HepG2 (cell line): ENCODE data around the gene OXLD1. TPM values are rescaled to one million over a fixed set of nuclear protein-coding genes. Genes with fewer than 3 reads are reported as not detected.

Experiments
- CC2D1A ChIP-seq: sonication (generic); formaldehyde crosslinking; IDR thresholded peaks from 2 replicates; pipeline ENCODE4 v1.8.1; 2023; ENCODE audit warnings: mild to moderate bottlenecking, missing genetic modification reagents
- FLYWCH1 ChIP-seq: sonication (generic); formaldehyde crosslinking; IDR thresholded peaks from 2 replicates; pipeline ENCODE4 v1.8.1; 2023; ENCODE audit warnings: mild to moderate bottlenecking, missing genetic modification reagents
- FOXM1 ChIP-seq: sonication (generic); formaldehyde crosslinking; IDR thresholded peaks from 2 replicates; pipeline ENCODE4 v1.5.0; 2020; ENCODE audit warnings: missing genetic modification reagents
- KLF16 ChIP-seq, 2 experiments: sonication (generic) in 1 of 2; formaldehyde crosslinking in 1 of 2; IDR thresholded peaks; 2 replicates each; pipeline versions ENCODE4 v1.6.1 to v1.8.0; 2016 to 2023; ENCODE audit warnings: missing genetic modification reagents in 2 of 2, missing compliant biosample characterization in 1 of 2
- MAFF ChIP-seq: IDR thresholded peaks from 2 replicates; pipeline ENCODE4 v1.6.1; 2011; ENCODE audit warnings: low read depth, low read length, improper control_type of control experiment
- MIXL1 ChIP-seq: IDR thresholded peaks from 2 replicates; pipeline ENCODE4 v1.6.1; 2016
- PATZ1 ChIP-seq: sonication (generic); formaldehyde crosslinking; IDR thresholded peaks from 2 replicates; pipeline ENCODE4 v1.4.0; 2020; ENCODE audit warnings: missing genetic modification reagents
- REPIN1 ChIP-seq: sonication (generic); formaldehyde crosslinking; IDR thresholded peaks from 2 replicates; pipeline ENCODE4 v1.8.0; 2022; ENCODE audit warnings: missing genetic modification reagents, low read depth, mild to moderate bottlenecking, borderline replicate concordance
- SP5 ChIP-seq: IDR thresholded peaks from 2 replicates; pipeline ENCODE4 v1.6.1; 2016; ENCODE audit warnings: low read depth, borderline replicate concordance
- ZFP82 ChIP-seq: sonication (generic); formaldehyde crosslinking; IDR thresholded peaks from 2 replicates; pipeline ENCODE4 v1.5.1; 2020; ENCODE audit warnings: mild to moderate bottlenecking, missing genetic modification reagents, borderline replicate concordance
- ZFY ChIP-seq: sonication (generic); formaldehyde crosslinking; IDR thresholded peaks from 2 replicates; pipeline ENCODE4 v1.4.0; 2020; ENCODE audit warnings: missing genetic modification reagents
- ZMAT3 ChIP-seq: sonication (generic); formaldehyde crosslinking; conservative IDR thresholded peaks from 2 replicates; pipeline ENCODE4 v1.7.0; 2021; ENCODE audit warnings: missing genetic modification reagents
- ZNF335 ChIP-seq: sonication (generic); formaldehyde crosslinking; IDR thresholded peaks from 2 replicates; pipeline ENCODE4 v1.4.0; 2020; ENCODE audit warnings: missing genetic modification reagents
- ZNF484 ChIP-seq: sonication (generic); formaldehyde crosslinking; IDR thresholded peaks from 2 replicates; pipeline ENCODE4 v1.5.1; 2020; ENCODE audit warnings: mild to moderate bottlenecking, low read depth, missing genetic modification reagents, borderline replicate concordance
- ZNF576 ChIP-seq: sonication (generic); formaldehyde crosslinking; IDR thresholded peaks from 2 replicates; pipeline ENCODE4 v1.4.0; 2020; ENCODE audit warnings: mild to moderate bottlenecking, missing genetic modification reagents
- polyA plus RNA-seq, 8 experiments: library from polyadenylated mRNA; depleted of rRNA in 3 of 8; stranded (reverse) in 7 of 8; unstranded in 1 of 8; fragments of >200 nt; fragmentation: Illumina TruSeq in 4 of 8; extraction: Trizol in 4 of 8; gene quantifications; 2 replicates each; pipeline versions ENCODE4 v1.2.1 to v1.2.3, GENCODE V29; 2011 to 2016; ENCODE audit warnings: low read depth in 4 of 8, missing spikeins in 1 of 8, mixed read lengths in 1 of 8; ENCODE audit not compliant: insufficient read depth in 1 of 8
- total RNA-seq, 5 experiments: library from RNA; depleted of rRNA; stranded (reverse); fragments of >200 nt; fragmentation: Illumina TruSeq; extraction: Trizol; gene quantifications; 2 replicates each; pipeline ENCODE4 v1.2.3, GENCODE V29; 2016; ENCODE audit warnings: low read depth in 1 of 5
- TF ChIP-seq, protein P1 (sequence below): sonication (generic); formaldehyde crosslinking; conservative IDR thresholded peaks from 2 replicates; pipeline ENCODE4 v1.4.0; 2020; ENCODE audit warnings: missing genetic modification reagents
- TF ChIP-seq, protein P2 (sequence below): sonication (generic); formaldehyde crosslinking; IDR thresholded peaks from 2 replicates; pipeline ENCODE4 v1.9.0; 2022; ENCODE audit warnings: missing genetic modification reagents, mild to moderate bottlenecking, borderline replicate concordance
- TF ChIP-seq, protein P3 (sequence below): sonication (generic); formaldehyde crosslinking; IDR thresholded peaks from 2 replicates; pipeline ENCODE4 v1.8.0; 2022; ENCODE audit warnings: mild to moderate bottlenecking, missing genetic modification reagents; ENCODE audit not compliant: insufficient replicate concordance

The OXLD1 gene
- total and polyA plus RNA-seq, 2 of the 13 experiments (the other 11 are each of a cell fraction or from before 2014, with no cell fraction given), result 27.1 to 37.5 TPM

DNA sequence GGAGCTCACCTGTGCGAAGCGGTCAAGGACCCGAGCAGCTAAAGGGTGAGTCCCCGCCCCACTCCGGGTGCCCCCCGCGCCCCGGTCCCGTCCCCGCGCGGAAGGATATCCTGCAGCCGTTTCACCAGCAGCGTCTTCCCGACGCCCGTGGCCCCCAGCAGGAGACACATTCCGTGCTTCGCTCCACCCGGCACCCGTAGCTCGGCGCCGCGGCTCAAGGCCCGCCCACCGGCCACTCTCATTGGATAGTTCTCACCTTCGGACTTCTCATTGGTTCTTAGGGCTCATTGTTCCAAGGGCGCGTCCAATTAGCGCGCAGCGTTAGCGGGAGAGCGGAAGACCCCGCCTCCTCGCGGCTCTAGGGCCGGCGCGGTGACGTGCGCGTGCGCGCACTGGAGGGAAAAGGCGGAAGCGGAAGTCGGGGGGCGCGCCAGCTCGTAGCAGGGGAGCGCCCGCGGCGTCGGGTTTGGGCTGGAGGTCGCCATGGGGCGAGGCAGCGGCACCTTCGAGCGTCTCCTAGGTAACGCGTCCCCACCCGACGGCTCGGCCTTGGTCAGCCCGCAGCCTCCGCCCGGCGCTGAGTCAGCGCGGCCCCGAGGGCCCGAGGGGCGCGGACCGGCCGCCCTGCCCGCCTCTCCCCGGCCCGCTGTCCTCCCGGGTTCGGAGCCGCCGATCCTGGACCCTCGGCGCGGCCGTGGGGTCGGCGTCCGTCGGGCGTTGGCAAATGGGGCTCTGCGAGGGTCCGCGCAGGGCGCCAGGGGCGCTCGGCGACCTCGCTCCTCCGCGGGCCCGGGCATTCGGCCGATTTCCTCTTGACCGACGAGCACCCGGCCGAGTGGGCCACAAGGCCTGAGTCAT lies 17.4 kb upstream of the OXLD1 start, which contains the start of the genes ARL16 and HGS (continued):
- TF ChIP-seq ZFP82, result peak; percentile 86; the same call in 1 of the 2 replicates
- TF ChIP-seq, protein P1, sequence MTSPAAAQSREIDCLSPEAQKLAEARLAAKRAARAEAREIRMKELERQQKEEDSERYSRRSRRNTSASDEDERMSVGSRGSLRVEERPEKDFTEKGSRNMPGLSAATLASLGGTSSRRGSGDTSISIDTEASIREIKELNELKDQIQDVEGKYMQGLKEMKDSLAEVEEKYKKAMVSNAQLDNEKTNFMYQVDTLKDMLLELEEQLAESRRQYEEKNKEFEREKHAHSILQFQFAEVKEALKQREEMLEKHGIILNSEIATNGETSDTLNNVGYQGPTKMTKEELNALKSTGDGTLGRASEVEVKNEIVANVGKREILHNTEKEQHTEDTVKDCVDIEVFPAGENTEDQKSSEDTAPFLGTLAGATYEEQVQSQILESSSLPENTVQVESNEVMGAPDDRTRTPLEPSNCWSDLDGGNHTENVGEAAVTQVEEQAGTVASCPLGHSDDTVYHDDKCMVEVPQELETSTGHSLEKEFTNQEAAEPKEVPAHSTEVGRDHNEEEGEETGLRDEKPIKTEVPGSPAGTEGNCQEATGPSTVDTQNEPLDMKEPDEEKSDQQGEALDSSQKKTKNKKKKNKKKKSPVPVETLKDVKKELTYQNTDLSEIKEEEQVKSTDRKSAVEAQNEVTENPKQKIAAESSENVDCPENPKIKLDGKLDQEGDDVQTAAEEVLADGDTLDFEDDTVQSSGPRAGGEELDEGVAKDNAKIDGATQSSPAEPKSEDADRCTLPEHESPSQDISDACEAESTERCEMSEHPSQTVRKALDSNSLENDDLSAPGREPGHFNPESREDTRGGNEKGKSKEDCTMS, result no peak
- no peak for TF ChIP-seq ZNF576
- no peak for TF ChIP-seq ZMAT3 (CRISPR knock-in tag)
- peak; percentile 17; the same call in 1 of the 2 replicates for TF ChIP-seq SP5
- peak; percentile 66 for TF ChIP-seq ZFY
- no peak for TF ChIP-seq MAFF
- TF ChIP-seq, protein P2, sequence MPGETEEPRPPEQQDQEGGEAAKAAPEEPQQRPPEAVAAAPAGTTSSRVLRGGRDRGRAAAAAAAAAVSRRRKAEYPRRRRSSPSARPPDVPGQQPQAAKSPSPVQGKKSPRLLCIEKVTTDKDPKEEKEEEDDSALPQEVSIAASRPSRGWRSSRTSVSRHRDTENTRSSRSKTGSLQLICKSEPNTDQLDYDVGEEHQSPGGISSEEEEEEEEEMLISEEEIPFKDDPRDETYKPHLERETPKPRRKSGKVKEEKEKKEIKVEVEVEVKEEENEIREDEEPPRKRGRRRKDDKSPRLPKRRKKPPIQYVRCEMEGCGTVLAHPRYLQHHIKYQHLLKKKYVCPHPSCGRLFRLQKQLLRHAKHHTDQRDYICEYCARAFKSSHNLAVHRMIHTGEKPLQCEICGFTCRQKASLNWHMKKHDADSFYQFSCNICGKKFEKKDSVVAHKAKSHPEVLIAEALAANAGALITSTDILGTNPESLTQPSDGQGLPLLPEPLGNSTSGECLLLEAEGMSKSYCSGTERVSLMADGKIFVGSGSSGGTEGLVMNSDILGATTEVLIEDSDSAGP (CRISPR knock-in tag), result peak; percentile 86; the same call in 1 of the 2 replicates
- TF ChIP-seq, protein P3, sequence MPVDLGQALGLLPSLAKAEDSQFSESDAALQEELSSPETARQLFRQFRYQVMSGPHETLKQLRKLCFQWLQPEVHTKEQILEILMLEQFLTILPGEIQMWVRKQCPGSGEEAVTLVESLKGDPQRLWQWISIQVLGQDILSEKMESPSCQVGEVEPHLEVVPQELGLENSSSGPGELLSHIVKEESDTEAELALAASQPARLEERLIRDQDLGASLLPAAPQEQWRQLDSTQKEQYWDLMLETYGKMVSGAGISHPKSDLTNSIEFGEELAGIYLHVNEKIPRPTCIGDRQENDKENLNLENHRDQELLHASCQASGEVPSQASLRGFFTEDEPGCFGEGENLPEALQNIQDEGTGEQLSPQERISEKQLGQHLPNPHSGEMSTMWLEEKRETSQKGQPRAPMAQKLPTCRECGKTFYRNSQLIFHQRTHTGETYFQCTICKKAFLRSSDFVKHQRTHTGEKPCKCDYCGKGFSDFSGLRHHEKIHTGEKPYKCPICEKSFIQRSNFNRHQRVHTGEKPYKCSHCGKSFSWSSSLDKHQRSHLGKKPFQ (CRISPR knock-in tag), result no peak
- 0 out of 2 replicates have a peak, but pooled peaks have one; percentile 24 for TF ChIP-seq ZNF335 (CRISPR knock-in tag)
- TF ChIP-seq MIXL1 (CRISPR knock-in tag), result peak; percentile 72
- peak; percentile 84; the same call in 1 of the 2 replicates for TF ChIP-seq REPIN1 (CRISPR knock-in tag)
- peak; percentile 98 for TF ChIP-seq PATZ1 (CRISPR knock-in tag)
- 0 out of 2 replicates have a peak, but pooled peaks have one; percentile 58 for TF ChIP-seq FOXM1
- TF ChIP-seq KLF16 (CRISPR knock-in tag; IDR thresholded peaks at IDR 0.05), result peak in 1 of 2 experiments; percentile 64; a peak in 2 of 4 replicates
- no peak; the same call in 1 of the 2 replicates for TF ChIP-seq FLYWCH1
- TF ChIP-seq CC2D1A (CRISPR knock-in tag), result no peak
- no peak; the same call in 1 of the 2 replicates for TF ChIP-seq ZNF484
